Ramos (cell line): ENCODE results near the gene IFT43.

ENCODE experiments used
- in situ Hi-C: fragments of 300-500 bp; cut with MboI; formaldehyde crosslinking; loops from one replicate; pipeline ENCODE4 v1.14.3; 2022; ENCODE audit warnings: low sequenced_read_pairs; ENCODE audit not compliant: unreplicated experiment

Gene IFT43

GRCh38 chr14:76098916-76099675 lies 113.5 kb downstream of the IFT43 start:
- in situ Hi-C loops: no loop called here

- in situ Hi-C loops: no loop called here
These were observed 114.7 kb downstream of the IFT43 start for GRCh38 chr14:76100236-76100635.

GRCh38 chr14:76101391-76102379 lies 116.1 kb downstream of the IFT43 start:
- in situ Hi-C loops: no loop called here

DNA sequence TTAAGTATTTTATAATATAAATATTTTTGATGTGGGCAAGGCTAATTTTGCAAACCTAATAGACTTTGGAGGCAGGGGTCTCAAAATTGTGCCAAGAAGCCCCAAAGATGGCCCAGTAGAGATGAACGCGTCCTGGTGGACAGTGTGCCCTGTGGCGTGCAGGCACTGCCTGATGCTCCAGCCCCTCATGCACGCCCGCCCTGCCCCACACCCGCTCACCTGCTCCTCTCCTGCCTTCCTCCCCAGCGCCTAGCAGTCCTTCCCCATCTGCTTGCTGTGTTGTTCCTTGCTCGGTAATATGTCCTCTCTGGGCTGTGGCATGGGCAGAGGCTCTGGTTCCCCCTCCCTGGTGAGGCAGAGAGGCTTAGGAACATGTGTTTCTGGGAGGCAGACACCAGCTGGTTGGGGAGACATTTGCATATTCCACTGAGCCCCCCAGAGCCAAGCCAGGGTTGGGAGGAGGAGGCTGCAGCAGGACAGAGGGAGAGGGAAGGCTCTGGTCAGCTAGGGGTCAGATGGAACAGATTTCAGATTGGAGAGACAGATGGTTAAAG lies 119.3 kb downstream of the IFT43 start:
- in situ Hi-C loops: no loop called here

DNA sequence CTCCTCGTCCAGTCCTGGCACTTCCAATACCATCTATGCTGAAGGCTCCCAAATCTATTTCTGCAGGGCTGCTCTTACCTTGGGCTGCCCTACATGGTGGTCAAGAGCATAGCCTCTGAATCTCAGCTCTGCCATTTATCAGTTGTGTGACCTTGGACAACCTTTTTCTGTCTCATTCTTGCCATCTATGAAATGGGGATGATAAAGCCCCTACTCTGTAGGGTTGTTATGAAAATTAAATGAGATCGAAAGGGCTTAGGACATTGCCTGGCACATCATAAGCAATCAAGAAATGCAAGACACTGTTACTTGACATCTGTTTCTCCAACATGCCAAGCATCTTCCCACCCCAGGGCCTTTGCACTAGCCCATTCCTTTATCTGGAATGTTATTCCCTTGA lies 120.6 kb downstream of the IFT43 start:
- in situ Hi-C loops: no loop called here

GRCh38 chr14:76109087-76109880 lies 123.7 kb downstream of the IFT43 start:
- in situ Hi-C loops: no loop called here

- in situ Hi-C loops: no loop called here
These were observed 127.5 kb downstream of the IFT43 start for GRCh38 chr14:76112889-76113624.

DNA sequence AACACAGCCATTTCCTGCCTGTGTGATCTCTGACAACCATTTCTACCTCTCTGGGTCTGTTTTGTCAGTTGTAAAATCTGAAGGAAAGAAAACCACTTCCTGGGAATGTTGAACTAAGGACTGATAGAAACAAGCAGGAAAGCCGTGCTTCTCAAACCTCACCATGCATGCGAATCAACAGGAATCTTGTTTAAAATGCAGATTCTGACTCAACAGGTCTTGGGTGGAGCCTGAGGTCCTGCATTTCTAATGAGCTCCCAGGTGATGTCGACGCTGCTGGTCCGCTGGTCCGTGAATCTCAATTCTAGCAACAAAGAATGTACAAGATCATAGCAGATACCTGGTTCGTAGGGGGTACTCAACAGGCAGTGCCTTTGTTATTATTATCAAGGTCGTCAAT lies 128.1 kb downstream of the IFT43 start:
- in situ Hi-C loops: no loop called here

- in situ Hi-C loops: no loop called here
These were observed 129.5 kb downstream of the IFT43 start for GRCh38 chr14:76115010-76115422.

- in situ Hi-C loops: no loop called here
These were observed 132.4 kb downstream of the IFT43 start for GRCh38 chr14:76117789-76118484.

DNA sequence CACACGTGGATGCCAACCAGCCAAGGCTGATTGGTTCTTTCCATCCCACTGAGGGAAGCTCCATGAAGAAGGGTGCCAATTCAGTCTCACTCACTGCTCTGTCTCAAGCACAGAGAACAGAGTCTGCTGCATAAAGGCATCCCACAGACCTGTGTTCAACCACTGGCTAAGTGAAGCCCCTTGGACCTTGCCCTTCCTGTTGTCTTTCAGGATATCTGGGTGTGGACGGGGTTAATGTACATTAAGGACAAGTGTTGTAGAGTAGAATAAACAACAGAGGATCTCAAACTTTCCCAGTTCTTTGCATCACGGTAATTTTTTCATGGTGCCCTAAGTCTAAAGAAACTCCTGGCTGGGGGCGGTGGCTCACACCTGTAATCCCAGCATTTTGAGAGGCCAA lies 133.0 kb downstream of the IFT43 start:
- in situ Hi-C loops: no loop called here

DNA sequence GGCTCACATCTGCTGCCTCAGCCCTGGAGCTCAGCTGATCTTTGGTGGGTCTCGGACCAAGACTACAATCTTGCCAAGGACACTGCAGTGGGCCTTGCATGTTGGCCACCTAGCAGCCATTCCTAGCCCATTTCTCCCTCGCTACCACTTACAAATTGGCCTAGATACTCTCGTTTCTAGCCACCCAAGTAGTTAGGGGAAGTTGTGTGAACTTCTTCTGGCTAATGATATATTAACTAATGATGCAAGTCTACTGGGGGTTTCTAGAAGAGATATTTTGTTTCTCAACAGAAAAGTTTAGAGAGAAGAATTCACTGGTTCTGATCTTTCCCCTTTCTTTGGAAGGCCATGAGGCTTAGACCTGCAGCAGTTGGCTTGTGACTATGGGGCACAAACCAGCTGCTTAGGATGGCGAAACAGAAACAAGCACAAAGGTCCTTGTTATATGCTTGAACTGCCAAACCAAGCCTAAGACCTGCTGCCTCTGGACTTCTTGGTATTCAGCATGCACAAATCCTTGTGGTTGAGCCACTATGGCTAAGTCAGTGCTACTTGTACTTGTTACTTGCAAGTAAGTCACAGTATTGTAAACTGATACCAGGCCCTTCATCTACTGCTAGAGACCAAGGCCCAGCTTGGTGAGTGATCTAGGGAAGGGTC lies 135.7 kb downstream of the IFT43 start:
- in situ Hi-C loops: no loop called here

- in situ Hi-C loops: no loop called here
These were observed 138.1 kb downstream of the IFT43 start for GRCh38 chr14:76123426-76124225.

DNA sequence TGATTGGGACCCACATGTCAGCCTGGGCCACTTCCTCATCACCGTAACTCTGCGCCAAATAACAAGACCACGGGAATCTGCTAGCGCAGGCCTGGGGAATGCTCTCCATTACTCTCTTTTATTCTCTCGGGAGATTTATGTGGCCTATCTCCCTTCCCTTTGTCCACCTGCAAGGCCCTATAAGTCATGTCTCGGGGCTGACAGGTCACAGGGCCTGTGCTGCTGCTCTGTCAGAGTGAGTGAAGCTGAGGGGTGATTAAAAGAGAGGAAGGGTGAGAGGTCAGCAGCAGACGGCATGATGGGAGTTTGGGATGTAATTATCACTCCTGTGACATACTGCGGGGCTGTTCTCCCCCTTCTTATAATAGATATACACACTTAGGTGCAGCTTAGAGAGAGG lies 139.9 kb downstream of the IFT43 start:
- in situ Hi-C loops: no loop called here

GRCh38 chr14:76126076-76126475 lies 140.5 kb downstream of the IFT43 start:
- in situ Hi-C loops: no loop called here

GRCh38 chr14:76129851-76130576 lies 144.5 kb downstream of the IFT43 start:
- in situ Hi-C loops: no loop called here
